Measurements from ENCODE around the gene GALNT18. TPM values are rescaled to one million over a fixed set of nuclear protein-coding genes. Genes with fewer than 3 reads are reported as not detected.

Gene GALNT18
- polyA plus RNA-seq, 1 donor (not counting 4 experiments of a cell fraction or from before 2014, with no cell fraction given), result 27.2 TPM

DNA sequence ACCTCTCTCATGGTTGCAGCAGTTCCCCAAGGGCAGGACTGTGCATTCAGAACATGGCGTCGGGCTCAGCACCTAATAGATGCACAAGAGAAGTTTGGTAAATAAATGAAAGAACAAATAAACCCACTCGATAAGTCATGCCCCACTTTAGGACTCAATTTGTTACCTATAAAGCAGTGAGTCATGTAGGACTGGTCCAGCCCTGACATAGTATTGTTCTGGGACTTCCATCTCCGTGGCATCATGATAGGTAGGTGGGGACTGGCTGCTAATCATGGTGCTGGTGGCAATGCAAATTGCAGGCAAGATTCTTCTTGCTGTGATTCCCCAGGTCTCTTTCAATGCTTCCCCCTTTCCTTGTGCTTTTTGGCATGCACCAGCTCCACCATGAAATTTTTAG, 150.6 kb downstream of the GALNT18 start:
- Histone ChIP-seq H3K27me3 (ENCODE audit: control insufficient read depth, extremely low read depth, insufficient read depth, low read length) (no peaks in the 10 kb centered on the region), H3K27ac (ENCODE audit: control insufficient read depth, insufficient read depth, low read length) (no peak overlapping the region), H3K4me2 (ENCODE audit: control insufficient read depth, extremely low read depth, insufficient read depth, low read depth, low read length) (no peak overlapping the region), H3K4me1 (ENCODE audit: control insufficient read depth, extremely low read depth, insufficient read depth, low read length) (peaks cover 2% of the 10 kb centered on the region), H3K36me3 (ENCODE audit: control insufficient read depth in 2 of 2, extremely low read depth in 1 of 2, insufficient read depth in 2 of 2, low read length in 2 of 2) (peaks cover 0 to 5% of the 10 kb centered on the region in 2 experiments), H4K20me1 (ENCODE audit: control insufficient read depth, extremely low read depth, insufficient read depth, low read length) (no peaks in the 10 kb centered on the region), H3K4me3 (ENCODE audit: control insufficient read depth in 2 of 3, extremely low read depth in 1 of 3, insufficient read depth in 2 of 3, low read depth in 1 of 3, low read length in 3 of 3) (no peak overlapping the region), H3K79me2 (ENCODE audit: control insufficient read depth, insufficient read depth, low read length) (peaks cover 1% of the 10 kb centered on the region), H3K9me3 (ENCODE audit: control insufficient read depth, low read depth, low read length) (no peaks in the 10 kb centered on the region), H3K9me1 (ENCODE audit: control insufficient read depth, extremely low read depth, insufficient read depth, low read length) (no peaks in the 10 kb centered on the region), H2AFZ (ENCODE audit: control insufficient read depth, low read length) (no peak overlapping the region), H3K9ac (ENCODE audit: control insufficient read depth, extremely low read depth, insufficient read depth, low read length) (no peak overlapping the region)
- TF ChIP-seq, protein P1, sequence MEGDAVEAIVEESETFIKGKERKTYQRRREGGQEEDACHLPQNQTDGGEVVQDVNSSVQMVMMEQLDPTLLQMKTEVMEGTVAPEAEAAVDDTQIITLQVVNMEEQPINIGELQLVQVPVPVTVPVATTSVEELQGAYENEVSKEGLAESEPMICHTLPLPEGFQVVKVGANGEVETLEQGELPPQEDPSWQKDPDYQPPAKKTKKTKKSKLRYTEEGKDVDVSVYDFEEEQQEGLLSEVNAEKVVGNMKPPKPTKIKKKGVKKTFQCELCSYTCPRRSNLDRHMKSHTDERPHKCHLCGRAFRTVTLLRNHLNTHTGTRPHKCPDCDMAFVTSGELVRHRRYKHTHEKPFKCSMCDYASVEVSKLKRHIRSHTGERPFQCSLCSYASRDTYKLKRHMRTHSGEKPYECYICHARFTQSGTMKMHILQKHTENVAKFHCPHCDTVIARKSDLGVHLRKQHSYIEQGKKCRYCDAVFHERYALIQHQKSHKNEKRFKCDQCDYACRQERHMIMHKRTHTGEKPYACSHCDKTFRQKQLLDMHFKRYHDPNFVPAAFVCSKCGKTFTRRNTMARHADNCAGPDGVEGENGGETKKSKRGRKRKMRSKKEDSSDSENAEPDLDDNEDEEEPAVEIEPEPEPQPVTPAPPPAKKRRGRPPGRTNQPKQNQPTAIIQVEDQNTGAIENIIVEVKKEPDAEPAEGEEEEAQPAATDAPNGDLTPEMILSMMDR (optimal IDR thresholded peaks at IDR 0.05 in 1 of 3, IDR thresholded peaks at IDR 0.05 in 1 of 3, conservative IDR thresholded peaks at IDR 0.05 in 1 of 3; ENCODE audit: extremely low read depth in 1 of 3, insufficient read depth in 2 of 3, low read length in 3 of 3), result no peak
- TF ChIP-seq EZH2 (IDR thresholded peaks at IDR 0.05; ENCODE audit: low read length), result no peak
- no peak for DNase-seq (ENCODE audit: low read depth, low spot score)
- dilution Hi-C loops (cut with MboI; ENCODE audit: extremely low pct_ligation_motif_present, low sequenced_read_pairs), result no loop called here
- no peak for FAIRE-seq

DNA sequence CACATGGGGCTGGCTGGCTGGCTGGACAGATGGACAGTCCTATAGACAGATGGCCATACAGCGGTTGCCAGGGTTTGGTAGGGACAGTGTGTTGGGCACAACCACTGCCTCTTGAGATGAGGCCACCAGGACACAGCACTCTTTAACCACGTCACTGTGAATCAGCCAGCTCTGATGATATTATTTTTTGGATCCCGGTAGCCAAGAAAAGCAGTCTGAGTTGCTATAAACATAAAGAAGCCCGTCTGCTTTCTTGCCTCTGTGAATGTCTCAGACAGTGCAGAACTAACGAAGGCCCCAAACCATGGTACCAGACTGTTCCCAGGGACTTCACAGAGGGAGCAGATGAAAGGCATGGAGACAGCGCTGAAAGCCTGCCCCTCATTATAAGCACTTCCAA, 152.9 kb downstream of the GALNT18 start:
- DNase-seq (ENCODE audit: low read depth, low spot score) (no peak), FAIRE-seq (no peak)
- H3K27me3 ChIP-seq (ENCODE audit: control insufficient read depth, extremely low read depth, insufficient read depth, low read length), result no peaks in the 10 kb centered on the region
- no peak overlapping the region for H3K9ac ChIP-seq (ENCODE audit: control insufficient read depth, extremely low read depth, insufficient read depth, low read length)
- H3K9me1 ChIP-seq (ENCODE audit: control insufficient read depth, extremely low read depth, insufficient read depth, low read length), result no peaks in the 10 kb centered on the region
- H4K20me1 ChIP-seq (ENCODE audit: control insufficient read depth, extremely low read depth, insufficient read depth, low read length), result no peaks in the 10 kb centered on the region
- TF ChIP-seq, protein P1 (optimal IDR thresholded peaks at IDR 0.05 in 1 of 3, IDR thresholded peaks at IDR 0.05 in 1 of 3, conservative IDR thresholded peaks at IDR 0.05 in 1 of 3; ENCODE audit: extremely low read depth in 1 of 3, insufficient read depth in 2 of 3, low read length in 3 of 3), result no peak
- TF ChIP-seq EZH2 (IDR thresholded peaks at IDR 0.05; ENCODE audit: low read length), result no peak
- no peaks in the 10 kb centered on the region for H3K9me3 ChIP-seq (ENCODE audit: control insufficient read depth, low read depth, low read length)
- no peaks in the 10 kb centered on the region for H3K79me2 ChIP-seq (ENCODE audit: control insufficient read depth, insufficient read depth, low read length)
- no peak overlapping the region for H3K4me3 ChIP-seq (ENCODE audit: control insufficient read depth in 2 of 3, extremely low read depth in 1 of 3, insufficient read depth in 2 of 3, low read depth in 1 of 3, low read length in 3 of 3)
- peaks cover 5% of the 10 kb centered on the region for H3K4me1 ChIP-seq (ENCODE audit: control insufficient read depth, extremely low read depth, insufficient read depth, low read length)
- dilution Hi-C loops (cut with MboI; ENCODE audit: extremely low pct_ligation_motif_present, low sequenced_read_pairs), result no loop called here
- H2AFZ ChIP-seq (ENCODE audit: control insufficient read depth, low read length), result no peak overlapping the region
- no peak overlapping the region for H3K27ac ChIP-seq (ENCODE audit: control insufficient read depth, insufficient read depth, low read length)
- H3K36me3 ChIP-seq (ENCODE audit: control insufficient read depth in 2 of 2, extremely low read depth in 1 of 2, insufficient read depth in 2 of 2, low read length in 2 of 2), result peaks cover 0 to 2% of the 10 kb centered on the region in 2 experiments
- H3K4me2 ChIP-seq (ENCODE audit: control insufficient read depth, extremely low read depth, insufficient read depth, low read depth, low read length), result no peak overlapping the region

Data from keratinocyte (primary cell).